Mesenchymal stem cell (in vitro differentiated cells and primary cell): Measurements from ENCODE around the gene ITIH4.

Experiments
- DNase-seq: peaks from one replicate; pipeline ENCODE4 v3.0.0-alpha.2; 2013
- H2AFZ ChIP-seq: one replicate; pipeline ENCODE4 v1.6.1; 2013; ENCODE audit warnings: low read depth, mild to moderate bottlenecking, control low read depth, inconsistent platforms, low read length, moderate library complexity
- H2AK5ac ChIP-seq: 2 replicates; pipeline ENCODE4 v1.6.1; 2013; ENCODE audit warnings: low read length, moderate library complexity, mild to moderate bottlenecking, inconsistent platforms; ENCODE audit not compliant: severe bottlenecking
- H2BK120ac ChIP-seq: one replicate; pipeline ENCODE4 v1.6.1; 2013; ENCODE audit warnings: low read depth, mild to moderate bottlenecking, inconsistent platforms, low read length, moderate library complexity
- H2BK12ac ChIP-seq, 2 experiments: one replicate each; pipeline ENCODE4 v1.6.1; 2013; ENCODE audit warnings: inconsistent platforms in 2 of 2, low read length in 2 of 2, mild to moderate bottlenecking in 2 of 2, moderate library complexity in 2 of 2, control low read depth in 1 of 2
- H2BK15ac ChIP-seq: one replicate; pipeline ENCODE4 v1.6.1; 2013; ENCODE audit warnings: mild to moderate bottlenecking, low read depth, inconsistent platforms; ENCODE audit not compliant: poor library complexity, severe bottlenecking
- H2BK5ac ChIP-seq: 2 replicates; pipeline ENCODE4 v1.6.1; 2013; ENCODE audit warnings: low read depth, mild to moderate bottlenecking, low read length, control low read depth, inconsistent platforms; ENCODE audit not compliant: poor library complexity, severe bottlenecking
- H3K14ac ChIP-seq, 2 experiments: one replicate each; pipeline ENCODE4 v1.6.1; 2013; ENCODE audit warnings: inconsistent platforms in 2 of 2, low read length in 2 of 2, control low read depth in 1 of 2, mild to moderate bottlenecking in 1 of 2, moderate library complexity in 1 of 2
- H3K18ac ChIP-seq, 2 experiments: one replicate each; pipeline ENCODE4 v1.6.1; 2013; ENCODE audit warnings: inconsistent platforms in 2 of 2, low read length in 2 of 2, control low read depth in 1 of 2, low read depth in 1 of 2, mild to moderate bottlenecking in 1 of 2
- H3K23ac ChIP-seq, 2 experiments: one replicate each; pipeline ENCODE4 v1.6.1; 2013; ENCODE audit warnings: inconsistent platforms in 2 of 2, low read length in 2 of 2, mild to moderate bottlenecking in 2 of 2, moderate library complexity in 2 of 2, control low read depth in 1 of 2
- H3K27ac ChIP-seq: 2 replicates; pipeline ENCODE4 v1.5.1; 2013; ENCODE audit warnings: mild to moderate bottlenecking, moderate library complexity, low read length, control low read depth, inconsistent platforms; ENCODE audit not compliant: poor library complexity, severe bottlenecking
- H3K27me3 ChIP-seq, 2 experiments: 2 replicates each; pipeline versions ENCODE4 v1.6.1 to v1.7.0; 2013; ENCODE audit warnings: low read length in 2 of 2, mild to moderate bottlenecking in 2 of 2, moderate library complexity in 2 of 2, control low read depth in 1 of 2, inconsistent platforms in 1 of 2; ENCODE audit not compliant: control insufficient read depth in 1 of 2, insufficient read depth in 1 of 2
- H3K36me3 ChIP-seq, 2 experiments: 2 replicates each; pipeline versions ENCODE4 v1.6.1 to v1.7.0; 2013; ENCODE audit warnings: low read length in 2 of 2, control low read depth in 1 of 2, inconsistent platforms in 1 of 2, low read depth in 1 of 2, mild to moderate bottlenecking in 1 of 2; ENCODE audit not compliant: insufficient read depth in 2 of 2, control insufficient read depth in 1 of 2
- H3K4ac ChIP-seq, 2 experiments: one replicate each; pipeline ENCODE4 v1.6.1; 2013; ENCODE audit warnings: inconsistent platforms in 2 of 2, low read length in 2 of 2, mild to moderate bottlenecking in 2 of 2, moderate library complexity in 2 of 2, control low read depth in 1 of 2, low read depth in 1 of 2
- H3K4me1 ChIP-seq: 2 replicates; pipeline ENCODE4 v1.6.1; 2013; ENCODE audit warnings: low read depth, low read length, control low read depth; ENCODE audit not compliant: control insufficient read depth, insufficient read depth
- H3K4me2 ChIP-seq: 2 replicates; pipeline ENCODE4 v1.6.1; 2013; ENCODE audit warnings: low read length, mild to moderate bottlenecking, inconsistent platforms; ENCODE audit not compliant: poor library complexity, severe bottlenecking
- H3K4me3 ChIP-seq, 2 experiments: 2 replicates each; pipeline versions ENCODE4 v1.5.1 to v1.7.0; 2013; ENCODE audit warnings: low read length in 2 of 2, mild to moderate bottlenecking in 2 of 2, control low read depth in 1 of 2, low read depth in 1 of 2; ENCODE audit not compliant: insufficient read depth in 1 of 2
- H3K79me1 ChIP-seq: replicated peaks from 2 replicates; pipeline ENCODE4 v1.6.1; 2013; ENCODE audit warnings: mild to moderate bottlenecking, control low read depth, low read length, inconsistent platforms; ENCODE audit not compliant: poor library complexity, severe bottlenecking
- H3K9ac ChIP-seq: 2 replicates; pipeline ENCODE4 v1.7.0; 2013; ENCODE audit warnings: mild to moderate bottlenecking, low read length, moderate library complexity
- H3K9me3 ChIP-seq: 2 replicates; pipeline ENCODE4 v1.7.0; 2013; ENCODE audit warnings: mild to moderate bottlenecking, low read length; ENCODE audit not compliant: control insufficient read depth
- H4K8ac ChIP-seq: one replicate; pipeline ENCODE4 v1.6.1; 2013; ENCODE audit warnings: inconsistent platforms, mild to moderate bottlenecking, low read length, moderate library complexity
- H4K91ac ChIP-seq: one replicate; pipeline ENCODE4 v1.6.1; 2013; ENCODE audit warnings: mild to moderate bottlenecking, low read length, inconsistent platforms
- WGBS: methylation state at CpG from one replicate; pipeline ENCODE4 v1.1.7; 2013; ENCODE audit warnings: mixed read lengths; 5-methylcytosine and 5-hydroxymethylcytosine counted together

The ITIH4 gene

GRCh38 chr3:52877085-52877484, 46.6 kb upstream of the ITIH4 start:
- Histone ChIP-seq H3K36me3 (peaks cover 9 to 13% of the 10 kb centered on the region in 2 experiments), H2BK120ac (no peak overlapping the region), H3K27me3 (no peaks in the 10 kb centered on the region), H3K4me3 (no peak overlapping the region), H3K27ac (no peak overlapping the region), H3K4ac (no peak overlapping the region), H3K4me1 (peaks cover 2% of the 10 kb centered on the region), H3K14ac (no peak overlapping the region), H2BK15ac (no peak overlapping the region), H2BK12ac (no peak overlapping the region), H3K9me3 (no peaks in the 10 kb centered on the region), H2AFZ (no peak overlapping the region), H3K23ac (no peak overlapping the region), H4K91ac (peak overlapping the region; percentile 44), H4K8ac (no peak overlapping the region), H3K4me2 (no peak overlapping the region), H3K18ac (no peak overlapping the region), H3K9ac (no peak overlapping the region), H3K79me1 (peaks cover 35% of the 10 kb centered on the region), H2AK5ac (no peak overlapping the region), H2BK5ac (no peak overlapping the region)
- DNase-seq, result no peak
- WGBS, result 95% methylated on average over 3 of the region's 3 CpGs

GRCh38 chr3:52874864-52875587, 44.6 kb upstream of the ITIH4 start:
- H3K36me3 ChIP-seq, result peaks cover 10 to 13% of the 10 kb centered on the region in 2 experiments
- no peak overlapping the region for H3K4ac ChIP-seq
- no peak overlapping the region for H4K91ac ChIP-seq
- no peak overlapping the region for H3K9ac ChIP-seq
- DNase-seq, result no peak
- no peak overlapping the region for H2AK5ac ChIP-seq
- 92% methylated on average over 6 of the region's 9 CpGs for WGBS
- H3K4me1 ChIP-seq, result peaks cover 2% of the 10 kb centered on the region
- H3K27me3 ChIP-seq, result no peaks in the 10 kb centered on the region
- no peak overlapping the region for H2AFZ ChIP-seq
- no peak overlapping the region for H3K4me2 ChIP-seq
- H3K79me1 ChIP-seq, result peaks cover 45% of the 10 kb centered on the region
- no peak overlapping the region for H3K14ac ChIP-seq
- no peak overlapping the region for H4K8ac ChIP-seq
- H3K4me3 ChIP-seq, result no peak overlapping the region
- H3K27ac ChIP-seq, result no peak overlapping the region
- H2BK120ac ChIP-seq, result no peak overlapping the region
- H2BK15ac ChIP-seq, result no peak overlapping the region
- H3K18ac ChIP-seq, result no peak overlapping the region
- no peak overlapping the region for H2BK12ac ChIP-seq
- H3K23ac ChIP-seq, result peak overlapping the region in 1 of 2 experiments; percentile 73
- no peak overlapping the region for H2BK5ac ChIP-seq
- H3K9me3 ChIP-seq, result no peaks in the 10 kb centered on the region

GRCh38 chr3:52874160-52874701, 43.8 kb upstream of the ITIH4 start:
- no peak overlapping the region for H2BK12ac ChIP-seq
- no peak overlapping the region for H2BK120ac ChIP-seq
- H3K4me3 ChIP-seq, result peak overlapping the region in 1 of 2 experiments; percentile 6
- no peak overlapping the region for H3K14ac ChIP-seq
- no peak overlapping the region for H3K27ac ChIP-seq
- H3K23ac ChIP-seq, result no peak overlapping the region
- H4K8ac ChIP-seq, result no peak overlapping the region
- peaks cover 2% of the 10 kb centered on the region for H3K4me1 ChIP-seq
- no peak overlapping the region for H2AK5ac ChIP-seq
- no peaks in the 10 kb centered on the region for H3K9me3 ChIP-seq
- H3K4me2 ChIP-seq, result no peak overlapping the region
- no peak overlapping the region for H2AFZ ChIP-seq
- H3K79me1 ChIP-seq, result peaks cover 46% of the 10 kb centered on the region
- no peak overlapping the region for H2BK5ac ChIP-seq
- H3K9ac ChIP-seq, result peak overlapping the region; percentile 13
- H4K91ac ChIP-seq, result no peak overlapping the region
- WGBS, result 100% methylated on average over 3 of the region's 5 CpGs
- H2BK15ac ChIP-seq, result no peak overlapping the region
- H3K27me3 ChIP-seq, result no peaks in the 10 kb centered on the region
- H3K36me3 ChIP-seq, result peaks cover 9 to 10% of the 10 kb centered on the region in 2 experiments
- DNase-seq, result no peak
- H3K18ac ChIP-seq, result no peak overlapping the region
- no peak overlapping the region for H3K4ac ChIP-seq

GRCh38 chr3:52873433-52874159, 43.1 kb upstream of the ITIH4 start:
- peak; percentile 67 for DNase-seq
- Histone ChIP-seq H2BK120ac (no peak overlapping the region), H2BK12ac (no peak overlapping the region), H3K27me3 (no peaks in the 10 kb centered on the region), H3K9ac (peak overlapping the region; percentile 13), H4K91ac (no peak overlapping the region), H3K4ac (no peak overlapping the region), H3K27ac (no peak overlapping the region), H2AK5ac (no peak overlapping the region), H2BK15ac (no peak overlapping the region), H2AFZ (no peak overlapping the region), H3K4me2 (no peak overlapping the region), H2BK5ac (no peak overlapping the region), H3K36me3 (peaks cover 2 to 10% of the 10 kb centered on the region in 2 experiments), H3K9me3 (no peaks in the 10 kb centered on the region), H3K18ac (no peak overlapping the region), H3K79me1 (peaks cover 45% of the 10 kb centered on the region), H3K14ac (no peak overlapping the region), H3K4me1 (peaks cover 2% of the 10 kb centered on the region), H3K4me3 (peak overlapping the region in 1 of 2 experiments; percentile 6), H3K23ac (no peak overlapping the region), H4K8ac (no peak overlapping the region)
- 84% methylated on average over 8 of the region's 8 CpGs for WGBS
